ENCODE data around the gene JHY. TPM values are rescaled to one million over a fixed set of nuclear protein-coding genes. Genes with fewer than 3 reads are reported as not detected.

Gene JHY
- total RNA-seq, 1 experiment from 2014 or later: 4.8 TPM

- no peak for TF ChIP-seq CTCF (IDR thresholded peaks at IDR 0.05 in 2 of 3, conservative IDR thresholded peaks at IDR 0.05 in 1 of 3; ENCODE audit: borderline replicate concordance in 1 of 3, insufficient read depth in 1 of 3, low read depth in 2 of 3, low read length in 2 of 3)
These were observed 116.3 kb downstream of the JHY start (continued) for GRCh38 chr11:122998727-122999366.

GRCh38 chr11:123000721-123001120 lies 118.2 kb downstream of the JHY start:
- DNase-seq (ENCODE audit: low read depth, low spot score) (no peak), ATAC-seq (no peak)
- no peaks in the 10 kb centered on the region for H3K9me3 ChIP-seq (ENCODE audit: control insufficient read depth in 1 of 2, insufficient read depth in 1 of 2, low read depth in 1 of 2, low read length in 2 of 2)
- H3K36me3 ChIP-seq (ENCODE audit: control insufficient read depth in 1 of 2, insufficient read depth in 2 of 2, low read length in 2 of 2): no peaks in the 10 kb centered on the region
- TF ChIP-seq CTCF (IDR thresholded peaks at IDR 0.05 in 2 of 3, conservative IDR thresholded peaks at IDR 0.05 in 1 of 3; ENCODE audit: borderline replicate concordance in 1 of 3, insufficient read depth in 1 of 3, low read depth in 2 of 3, low read length in 2 of 3) (no peak), ATF3 (IDR thresholded peaks at IDR 0.05) (no peak), ZBTB33 (IDR thresholded peaks at IDR 0.05; ENCODE audit: extremely low read depth, insufficient replicate concordance, low read length) (no peak)
- ChIA-PET CTCF (no interaction called here), RAD21 (ENCODE audit: low non-redundant PET in 1 of 2, low total read pairs in 2 of 2, uncharacterized antibody in 2 of 2, unreplicated experiment in 2 of 2) (no interaction called here), POLR2A (no interaction called here)
- H3K4me2 ChIP-seq (ENCODE audit: low read length): no peak overlapping the region
- H3K79me2 ChIP-seq (ENCODE audit: insufficient read depth, low read length): no peaks in the 10 kb centered on the region
- no peaks in the 10 kb centered on the region for H3K9me2 ChIP-seq (ENCODE audit: insufficient read depth)
- H3K4me3 ChIP-seq (replicated peaks in 1 of 2; ENCODE audit: low read depth in 1 of 2, low read length in 2 of 2): no peak overlapping the region
- intact Hi-C loops (cut with micrococcal nuclease): no loop called here
- no TSS peak for BruUV-seq (replicated peaks)
- no peak overlapping the region for H3K9ac ChIP-seq (ENCODE audit: low read length)
- H2AFZ ChIP-seq (ENCODE audit: low read depth, low read length, poor library complexity, severe bottlenecking): no peak overlapping the region
- H4K20me1 ChIP-seq (ENCODE audit: insufficient read depth): no peaks in the 10 kb centered on the region
- H3K27me3 ChIP-seq (ENCODE audit: insufficient read depth, low read length): peaks cover 6% of the 10 kb centered on the region; the same call in 1 of the 2 replicates
- H3K27ac ChIP-seq (ENCODE audit: low read depth, low read length): no peak overlapping the region
- no peaks in the 10 kb centered on the region for H3K4me1 ChIP-seq (ENCODE audit: control insufficient read depth in 1 of 2, insufficient read depth in 2 of 2, low read length in 2 of 2)
